HG02610 (cell line): ENCODE results near the gene PRMT5.
"Not testable (repeated sequence)": the region's sequence is repeated elsewhere in the genome, so short reads cannot be mapped to it uniquely, and the experiment has no call there.

ENCODE experiments used
- ATAC-seq: cut with Tn5 transposase; IDR thresholded peaks from one replicate; pipeline ENCODE4 v1.9.1; 2021; ENCODE audit warnings: mild to moderate bottlenecking, moderate library complexity; ENCODE audit not compliant: unreplicated experiment

PRMT5 gene

DNA sequence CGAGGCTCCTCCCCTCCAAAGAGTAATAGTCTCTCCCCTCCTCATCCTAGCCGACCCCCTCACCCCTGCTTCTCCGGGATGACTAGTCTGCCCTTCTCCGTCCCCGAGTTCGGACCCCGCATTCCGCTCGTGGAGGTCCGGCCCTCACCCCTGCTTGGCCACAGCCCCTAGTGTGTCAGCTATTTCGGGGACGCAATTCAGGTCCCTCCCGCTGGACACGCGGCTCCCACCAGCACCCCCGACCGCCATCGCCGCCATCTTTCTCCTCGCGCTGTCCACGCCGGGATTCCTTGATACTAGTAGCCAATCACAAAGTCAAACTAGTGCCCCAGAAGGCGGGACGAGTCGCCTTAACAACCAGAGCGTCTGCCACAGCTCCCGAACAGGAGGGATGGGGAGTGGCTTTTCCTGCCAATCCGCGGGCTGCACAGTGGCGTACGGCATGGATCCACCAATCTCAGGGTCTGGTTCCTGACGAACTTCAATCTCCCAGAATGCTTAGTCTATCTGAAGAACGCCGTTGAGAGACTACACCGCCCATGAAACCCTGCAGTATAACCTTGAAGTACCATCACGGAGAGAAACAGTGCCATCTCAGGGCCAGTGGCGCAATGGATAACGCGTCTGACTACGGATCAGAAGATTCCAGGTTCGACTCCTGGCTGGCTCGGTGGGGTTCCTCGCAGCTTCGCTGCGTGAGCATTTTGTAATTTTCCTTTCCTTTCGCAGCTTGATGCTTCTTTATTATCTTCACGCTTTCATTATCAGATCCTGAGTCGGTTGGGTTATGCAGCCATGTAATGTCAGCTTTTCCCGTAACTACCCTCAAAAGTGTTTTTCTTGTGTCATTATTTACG lies at the start of gene PRMT5:
Gene PRMT5, minus strand, starts transcription at position 273 of the 857 bp plus-strand sequence. Its CDS starts 15 bp downstream, at position 258.
- peak; percentile 92 for ATAC-seq

GRCh38 chr14:22978487-22978837 lies 49.3 kb upstream of the PRMT5 start:
- no peak for ATAC-seq

DNA sequence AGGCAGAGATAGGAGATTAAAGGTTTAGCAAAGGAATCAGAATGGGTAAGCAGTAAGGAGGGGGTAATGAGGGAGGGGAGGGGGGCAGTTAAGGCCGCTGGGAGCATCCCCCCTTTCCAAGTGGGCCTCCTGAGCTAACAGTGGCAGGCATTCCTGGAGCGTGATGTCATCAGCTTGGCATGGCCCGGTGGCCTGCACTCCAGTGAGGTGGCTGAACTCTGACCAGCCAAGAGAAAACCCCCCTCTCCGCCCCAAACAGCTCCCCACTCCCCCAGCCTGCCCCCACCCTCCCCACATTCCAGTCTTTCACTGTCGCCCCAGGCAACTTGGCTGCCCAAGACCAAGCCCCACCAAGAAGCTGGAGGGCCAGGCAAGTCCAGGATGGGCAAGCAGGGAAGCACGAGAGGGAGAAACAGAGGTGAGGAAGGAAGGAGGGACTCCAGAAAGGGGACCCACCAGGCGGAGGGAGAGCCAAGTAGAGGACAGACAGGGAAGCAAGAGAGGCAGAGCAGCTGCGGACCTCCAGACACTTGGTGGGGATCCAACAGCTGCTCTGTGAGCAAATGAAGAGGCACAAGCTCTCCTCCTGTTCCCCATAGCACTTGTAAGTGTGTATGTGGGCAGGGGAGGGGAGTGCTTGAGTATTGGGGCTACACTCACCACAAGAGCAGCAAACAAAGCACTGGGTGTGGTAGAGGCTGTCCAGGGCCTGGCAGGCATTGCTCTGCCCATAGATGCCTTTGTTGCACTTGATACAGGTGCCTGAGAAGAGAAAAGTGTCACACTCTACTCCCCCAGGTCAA lies 48.7 kb upstream of the PRMT5 start:
- no peak for ATAC-seq

DNA sequence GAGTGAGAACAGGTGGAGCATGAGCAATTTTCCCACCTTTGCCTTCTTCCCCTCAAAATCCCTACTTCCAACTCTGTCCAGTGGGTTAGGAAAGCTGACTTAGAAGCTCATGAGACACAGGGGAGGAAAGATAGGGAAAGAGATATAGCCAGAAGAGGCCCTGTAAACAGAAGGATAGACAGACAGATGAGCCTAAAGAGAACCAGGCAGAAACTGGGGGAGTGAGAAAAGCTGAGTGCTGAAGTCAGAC lies 48.2 kb upstream of the PRMT5 start:
- no peak for ATAC-seq

DNA sequence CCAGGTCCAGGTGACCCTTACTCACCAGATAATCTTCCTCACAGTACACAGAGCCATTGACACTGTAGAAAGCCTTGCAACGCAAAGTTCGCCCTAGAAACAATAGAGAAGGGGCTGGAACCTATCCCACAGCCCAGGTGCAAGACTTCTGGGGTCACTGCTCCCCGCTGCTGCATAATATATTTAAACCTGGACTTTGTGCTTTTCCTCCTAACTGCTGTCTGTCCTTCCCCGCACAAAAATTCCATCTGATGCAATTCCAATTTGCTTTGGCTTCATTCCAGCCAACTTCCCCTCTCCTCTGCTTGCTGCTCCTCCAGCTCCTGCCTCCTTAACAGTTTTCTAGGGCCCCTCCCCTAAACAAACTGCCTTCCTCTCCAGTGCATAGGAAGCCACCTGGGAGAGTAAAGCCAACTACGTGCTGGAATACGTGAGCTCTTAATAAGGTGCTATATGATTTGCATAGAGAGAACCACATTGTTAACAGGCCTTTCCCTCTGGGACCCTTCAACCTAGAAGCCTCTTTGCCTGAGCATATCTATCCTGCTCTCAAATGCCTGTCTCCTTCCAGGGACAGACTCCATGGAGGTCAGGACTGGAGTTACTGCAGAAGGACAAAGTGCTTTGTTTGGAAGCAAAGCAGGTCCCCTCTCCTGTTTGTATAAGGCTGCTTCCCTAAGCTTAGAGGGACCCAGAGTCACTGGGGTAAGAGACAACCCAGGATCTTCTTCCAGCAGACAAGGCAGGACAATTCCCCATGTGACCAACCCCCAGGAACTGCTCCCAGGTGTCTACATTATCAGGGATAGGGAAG lies 47.7 kb upstream of the PRMT5 start:
- no peak for ATAC-seq

GRCh38 chr14:22974530-22975313 lies 45.5 kb upstream of the PRMT5 start:
- ATAC-seq = no peak

GRCh38 chr14:22973217-22974032 lies 44.2 kb upstream of the PRMT5 start:
- ATAC-seq = no peak

DNA sequence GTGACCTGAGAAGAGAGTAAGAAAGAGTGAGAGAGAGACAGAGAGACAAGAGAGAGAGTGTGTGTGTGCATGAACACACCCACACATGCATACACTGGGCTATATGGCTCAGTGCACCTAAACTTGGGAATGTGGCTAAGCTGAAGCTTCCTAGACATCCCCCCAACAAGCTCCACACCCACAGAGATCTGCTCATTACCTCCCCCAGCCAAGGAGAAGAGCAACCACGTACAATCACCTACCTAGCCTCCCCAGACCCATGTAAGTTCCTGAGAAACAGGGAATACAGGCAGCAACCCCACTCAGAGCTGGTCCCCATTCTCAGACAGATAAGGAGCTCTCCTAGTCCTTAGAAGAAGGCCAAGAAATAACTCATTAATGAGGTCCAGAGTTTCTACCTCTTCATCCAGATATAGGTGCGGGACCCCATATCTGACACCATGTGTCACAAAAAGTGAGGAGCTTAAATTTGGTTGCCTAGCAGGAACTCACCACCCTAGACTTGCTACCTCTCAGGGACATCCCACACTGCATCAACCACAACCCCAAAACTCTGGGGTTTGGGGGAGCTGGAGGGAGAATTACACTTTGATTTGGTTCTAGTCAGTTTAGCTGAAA lies 43.2 kb upstream of the PRMT5 start:
- no peak for ATAC-seq

- no peak for ATAC-seq
Measured at GRCh38 chr14:22971152-22971551, 42.0 kb upstream of the PRMT5 start.

GRCh38 chr14:22966783-22967269 lies 37.6 kb upstream of the PRMT5 start:
- no peak for ATAC-seq

- ATAC-seq = not testable (repeated sequence)
Measured at GRCh38 chr14:22965916-22966782, 37.0 kb upstream of the PRMT5 start.

DNA sequence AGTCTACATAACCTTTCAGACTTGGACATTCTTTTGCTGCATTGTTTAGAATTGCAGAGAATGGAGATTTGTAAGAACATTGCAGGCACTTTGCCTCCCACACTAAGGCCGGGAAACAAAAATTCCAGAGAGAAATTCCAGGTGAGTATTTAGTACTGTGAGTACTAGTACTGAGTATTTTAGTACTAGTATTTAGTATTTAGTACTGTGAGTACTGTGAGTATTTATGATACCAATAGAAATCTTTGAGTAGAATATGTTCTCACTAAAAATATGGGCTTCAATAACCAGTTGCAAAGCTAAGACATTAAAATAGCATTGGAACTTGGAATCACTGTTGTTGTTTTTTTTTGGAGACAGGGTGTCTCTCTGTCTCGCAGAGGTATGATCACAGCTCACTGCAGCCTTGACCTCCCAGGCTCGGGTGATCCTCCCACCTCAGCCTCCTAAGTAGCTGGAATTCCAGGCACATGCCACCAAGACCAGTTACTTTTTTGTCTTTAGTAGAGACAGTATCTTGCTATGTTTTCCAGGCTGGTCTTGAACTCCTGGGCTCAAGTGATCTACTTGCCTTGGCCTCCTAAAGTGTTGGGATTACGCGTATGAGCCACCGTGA lies 33.0 kb upstream of the PRMT5 start:
- ATAC-seq = no peak

DNA sequence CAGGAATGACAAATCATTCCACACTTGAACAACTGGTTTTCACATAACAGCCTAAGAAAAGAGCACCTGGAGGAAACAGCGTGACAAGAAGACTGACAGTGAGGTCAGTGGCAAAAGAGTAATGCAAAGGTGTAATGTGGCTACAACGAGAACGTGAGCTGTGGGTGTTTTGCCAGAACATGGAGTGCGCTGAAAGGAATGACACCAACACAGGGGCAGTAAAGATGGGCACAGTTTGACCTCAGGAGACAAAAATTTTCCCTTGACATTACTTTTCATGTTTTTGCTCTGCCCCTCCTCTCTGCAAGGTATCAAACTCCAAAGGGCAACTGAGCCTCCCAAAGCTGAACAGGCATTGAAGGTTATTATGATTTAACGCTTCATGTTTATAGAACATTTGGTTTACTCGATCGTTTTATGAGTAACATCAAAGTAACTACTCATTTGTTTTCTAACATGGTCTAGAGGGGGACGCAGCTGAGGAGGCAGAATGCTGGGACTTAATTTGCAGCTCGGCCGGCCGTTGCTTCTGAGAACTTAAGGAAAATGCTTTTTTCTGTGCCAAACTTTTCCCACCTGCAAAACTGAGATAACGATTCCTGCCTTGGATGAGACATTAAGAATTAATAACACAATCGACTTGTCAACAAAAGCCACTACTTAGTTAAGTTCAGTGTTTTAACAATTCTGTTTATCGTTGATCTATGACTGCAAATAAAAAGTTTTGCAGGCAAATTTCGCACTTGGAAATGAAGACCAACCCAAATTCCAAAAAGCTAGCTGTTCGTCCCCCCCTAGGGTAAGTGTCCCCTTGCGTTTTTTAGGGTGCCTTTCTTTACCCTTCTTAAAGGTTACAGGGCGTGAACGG lies 26.8 kb upstream of the PRMT5 start:
- ATAC-seq = no peak

GRCh38 chr14:22952418-22952817 lies 23.2 kb upstream of the PRMT5 start:
- ATAC-seq = no peak

DNA sequence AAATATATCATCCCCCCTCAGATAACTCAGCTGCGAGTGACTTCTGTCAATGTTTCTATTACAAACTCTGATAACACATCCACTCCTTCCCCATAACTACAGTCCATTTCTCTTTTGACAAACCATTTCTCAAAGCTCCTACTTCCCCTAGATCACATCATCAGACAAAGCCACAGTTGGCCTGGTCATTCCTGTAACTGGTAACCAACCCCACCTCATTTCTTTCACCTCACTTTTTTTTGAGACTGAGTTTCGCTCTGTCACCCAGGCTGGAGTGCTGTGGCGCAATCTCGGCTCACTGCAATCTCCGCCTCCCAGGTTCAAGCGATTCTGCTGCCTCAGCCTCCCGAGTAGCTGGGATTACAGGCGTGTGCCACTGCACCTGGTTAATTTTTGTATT lies 22.6 kb upstream of the PRMT5 start:
- ATAC-seq = not testable (repeated sequence)

GRCh38 chr14:22945642-22946041 lies 16.5 kb upstream of the PRMT5 start:
- ATAC-seq = no peak

DNA sequence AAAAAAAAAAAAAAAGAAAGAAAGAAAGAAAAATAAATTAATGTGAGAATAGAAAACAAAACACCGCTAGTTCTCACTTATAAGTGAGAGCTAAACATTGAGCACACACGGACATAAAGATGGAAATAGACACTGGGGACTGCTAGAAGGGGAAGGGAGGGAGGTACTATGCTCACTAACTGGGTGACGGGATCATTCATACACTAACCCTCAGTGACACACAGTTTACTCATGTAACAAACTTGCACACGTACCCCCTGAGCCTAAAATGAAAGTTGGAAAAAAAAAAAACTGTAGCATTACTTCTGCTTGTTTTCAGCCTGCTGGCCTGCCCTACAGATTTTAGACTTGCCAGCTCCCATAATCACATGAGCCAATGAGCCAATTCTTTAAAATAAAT lies 10.5 kb upstream of the PRMT5 start:
- ATAC-seq = no peak
